Measurements from ENCODE around the gene GRIK4. TPM values are rescaled to one million over a fixed set of nuclear protein-coding genes. Genes with fewer than 3 reads are reported as not detected.

The GRIK4 gene
- total RNA-seq = 1 to 10 TPM in 1 of 2 donors, under 1 TPM in 1; 0.76 to 3.5 TPM
- polyA plus RNA-seq (ENCODE audit: insufficient read length in 6 of 6) = 10 to 100 TPM in 1 of 6 donors, 1 to 10 TPM in 5; 6.9 to 10.1 (median 8.1) TPM
- long read RNA-seq, donor 1 = 0 reads
- long read RNA-seq, donor 2 = 0 reads
- long read RNA-seq, donor 3, full-length matches to known transcripts = 2 of 2 reads
- long read RNA-seq, donor 3, partial matches to known transcripts = 0 of 2 reads
- long read RNA-seq, donor 3, other reads (novel, unspliced or antisense) = 0 of 2 reads
- long read RNA-seq, donor 4 = 0 reads
- long read RNA-seq, donor 5 = 0 reads
- long read RNA-seq, donor 6 = 0 reads
- long read RNA-seq, donor 7 = 0 reads
- long read RNA-seq, donor 8 = 0 reads
- long read RNA-seq, donor 9 = 0 reads
- long read RNA-seq, donor 10 = 0 reads
- long read RNA-seq, donor 11 = 0 reads
- long read RNA-seq, donor 12 = 0 reads

- peak; percentile 90 for TF ChIP-seq CTCF (IDR thresholded peaks at IDR 0.05)
- peak; percentile 77 to 93 (median 84) for DNase-seq
- ATAC-seq = peak; percentile 95
- H3K4me1 ChIP-seq = no peaks in the 10 kb centered on the region
- H3K36me3 ChIP-seq = no peaks in the 10 kb centered on the region
- peaks cover 4 to 84% of the 10 kb centered on the region in 2 donors for H3K27me3 ChIP-seq
- H3K27ac ChIP-seq = no peak within 1 kb of the TSS
- H3K9me3 ChIP-seq = no peaks in the 10 kb centered on the region
- intact Hi-C loops (cut with DNase I) = loop anchor here in 1 of 2 donors (5.0 to 10.0 kb wide), 3 partner anchors 176 to 684 kb away; no protein-coding TSS in a partner anchor
- peak within 1 kb of the TSS in 1 of 2 donors; percentile 22 for H3K4me3 ChIP-seq
These were observed at the start of gene GRIK4 for GRCh38 chr11:120511116-120511819. GRIK4 (plus strand) TSS chr11:120511748; CDS start chr11:120660319, 148,571 bp downstream.

- no peak for TF ChIP-seq CTCF (IDR thresholded peaks at IDR 0.05)
- no peak overlapping the region for H3K27ac ChIP-seq
- no peaks in the 10 kb centered on the region for H3K4me1 ChIP-seq
- DNase-seq (peak in 2 of 4 donors; percentile 2 to 23), ATAC-seq (no peak)
- H3K27me3 ChIP-seq = no peaks in the 10 kb centered on the region
- intact Hi-C loops (cut with DNase I) = no loop called here
- H3K9me3 ChIP-seq = no peaks in the 10 kb centered on the region
- H3K36me3 ChIP-seq = peaks cover 9 to 95% of the 10 kb centered on the region in 2 donors
- no peak overlapping the region for H3K4me3 ChIP-seq
These were observed 48.7 kb upstream of the GRIK4 start for GRCh38 chr11:120462825-120463224.

GRCh38 chr11:120465921-120466534 is 45.5 kb upstream of the GRIK4 start:
- TF ChIP-seq CTCF (IDR thresholded peaks at IDR 0.05) = no peak
- H3K27ac ChIP-seq = no peak overlapping the region
- no peaks in the 10 kb centered on the region for H3K27me3 ChIP-seq
- no peak overlapping the region for H3K4me3 ChIP-seq
- H3K9me3 ChIP-seq = no peaks in the 10 kb centered on the region
- H3K36me3 ChIP-seq = peaks cover 10 to 94% of the 10 kb centered on the region in 2 donors
- DNase-seq (no peak), ATAC-seq (no peak)
- intact Hi-C loops (cut with DNase I) = no loop called here
- no peaks in the 10 kb centered on the region for H3K4me1 ChIP-seq

- no peak for ATAC-seq
- TF ChIP-seq CTCF (IDR thresholded peaks at IDR 0.05) = no peak
- DNase-seq = no peak
- H3K4me1 ChIP-seq = no peaks in the 10 kb centered on the region
- H3K27me3 ChIP-seq = no peaks in the 10 kb centered on the region
- peaks cover 3 to 83% of the 10 kb centered on the region in 2 donors for H3K36me3 ChIP-seq
- no peak overlapping the region for H3K4me3 ChIP-seq
- no peaks in the 10 kb centered on the region for H3K9me3 ChIP-seq
- intact Hi-C loops (cut with DNase I) = no loop called here
- no peak overlapping the region for H3K27ac ChIP-seq
These were observed 43.9 kb upstream of the GRIK4 start for GRCh38 chr11:120467627-120468026.
